Endothelial cell of umbilical vein (primary cell): ENCODE results near the gene PLAC8. TPM values are rescaled to one million over a fixed set of nuclear protein-coding genes. Genes with fewer than 3 reads are reported as not detected.

Source experiments
- BruUV-seq: library from RNA; stranded (reverse); fragments of 400-500 nt; replicated peaks from 2 replicates; lab custom pipeline; 2021; lab: Mats Ljungman, UMichigan
- CTCF ChIA-PET: fragments of 300-600, 350-600 bp; sonication (Branson Sonifier 250); formaldehyde crosslinking; loops from one replicate; lab custom pipeline; 2021; ENCODE audit warnings: antibody characterized with exemption, inconsistent platforms; lab: Charles Lee
- POLR2A ChIA-PET: fragments of 300-600, 350-600 bp; sonication (Branson Sonifier 250); formaldehyde crosslinking; loops from one replicate; lab custom pipeline; 2021; ENCODE audit warnings: antibody characterized with exemption, inconsistent platforms; lab: Charles Lee
- DNase-seq: peaks from one replicate; pipeline ENCODE4 v3.0.0-alpha.2; 2011; ENCODE audit warnings: low read depth, low spot score
- FAIRE-seq: peaks from 2 replicates; lab custom pipeline; 2011; peaks lifted over from hg19 to GRCh38; lab: Jason Lieb, UNC
- H2AFZ ChIP-seq: 2 replicates; pipeline ENCODE4 v1.6.0; 2012; ENCODE audit warnings: low read depth, low read length, control low read depth, inconsistent platforms
- H3K27ac ChIP-seq: 2 replicates; pipeline ENCODE4 v1.5.1; 2011; ENCODE audit warnings: low read depth, mild to moderate bottlenecking, control low read depth, low read length, moderate library complexity; ENCODE audit not compliant: insufficient read depth
- H3K27me3 ChIP-seq, 2 experiments: 2 replicates each; pipeline versions ENCODE4 v1.6.0 to v1.6.1; 2011; ENCODE audit warnings: low read length in 2 of 2, mixed read lengths in 1 of 2; ENCODE audit not compliant: control insufficient read depth in 2 of 2, insufficient read depth in 2 of 2
- H3K36me3 ChIP-seq, 2 experiments: 2 replicates in 1 of 2; 3 replicates in 1 of 2; pipeline ENCODE4 v1.5.1; 2011; ENCODE audit warnings: low read length in 2 of 2, mild to moderate bottlenecking in 1 of 2, moderate library complexity in 1 of 2; ENCODE audit not compliant: control insufficient read depth in 2 of 2, insufficient read depth in 2 of 2; ENCODE audit errors: extremely low read depth in 1 of 2
- H3K4me1 ChIP-seq: 3 replicates; pipeline ENCODE4 v1.5.1; 2011; ENCODE audit warnings: mild to moderate bottlenecking, low read length; ENCODE audit not compliant: control insufficient read depth, insufficient read depth; ENCODE audit errors: extremely low read depth
- H3K4me2 ChIP-seq: 2 replicates; pipeline ENCODE4 v1.6.1; 2011; ENCODE audit warnings: low read length, control low read depth, mixed read lengths; ENCODE audit not compliant: insufficient read depth
- H3K4me3 ChIP-seq, 3 experiments: fragments of 200-600 bp in 1 of 3; sonication (generic), shearing (Covaris generic) in 1 of 3; replicated peaks in 1 of 3; 2 replicates each; pipeline ENCODE4 v1.5.1; 2011 to 2016; ENCODE audit warnings: control low read depth in 3 of 3, low read length in 3 of 3, mild to moderate bottlenecking in 2 of 3, inconsistent platforms in 1 of 3, low read depth in 1 of 3, moderate library complexity in 1 of 3; ENCODE audit not compliant: insufficient read depth in 1 of 3
- H3K79me2 ChIP-seq: 2 replicates; pipeline ENCODE4 v1.6.0; 2012; ENCODE audit warnings: low read length, inconsistent platforms; ENCODE audit not compliant: control insufficient read depth, insufficient read depth
- H3K9ac ChIP-seq: replicated peaks from 2 replicates; pipeline ENCODE3; 2011; ENCODE audit warnings: low read length, control low read depth; ENCODE audit not compliant: insufficient read depth; ENCODE audit errors: extremely low read depth
- H3K9me1 ChIP-seq: replicated peaks from 3 replicates; pipeline ENCODE4 v1.6.0; 2011; ENCODE audit warnings: mild to moderate bottlenecking, low read length; ENCODE audit not compliant: control insufficient read depth, insufficient read depth; ENCODE audit errors: extremely low read depth
- H3K9me3 ChIP-seq: replicated peaks from 2 replicates; pipeline ENCODE4 v1.5.1; 2012; ENCODE audit warnings: low read length, inconsistent platforms; ENCODE audit not compliant: control insufficient read depth, insufficient read depth
- H4K20me1 ChIP-seq: replicated peaks from 2 replicates; pipeline ENCODE3; 2011; ENCODE audit warnings: mild to moderate bottlenecking, low read length; ENCODE audit not compliant: control insufficient read depth, insufficient read depth; ENCODE audit errors: extremely low read depth
- FOS ChIP-seq: IDR thresholded peaks from 2 replicates; pipeline ENCODE4 v1.6.1; 2011; ENCODE audit warnings: mild to moderate bottlenecking, low read length, moderate library complexity, borderline replicate concordance; ENCODE audit not compliant: insufficient read depth
- GATA2 ChIP-seq: IDR thresholded peaks from 2 replicates; pipeline ENCODE4 v1.7.0; 2011; ENCODE audit warnings: low read depth, mild to moderate bottlenecking, moderate library complexity, mixed read lengths, low read length; ENCODE audit not compliant: insufficient read length, insufficient read depth
- JUN ChIP-seq: IDR thresholded peaks from 2 replicates; pipeline ENCODE4 v1.6.1; 2011; ENCODE audit warnings: borderline replicate concordance, low read depth; ENCODE audit not compliant: insufficient read length, insufficient read depth
- MYC ChIP-seq: IDR thresholded peaks from one replicate; pipeline ENCODE4 v1.6.1; 2011; ENCODE audit warnings: mild to moderate bottlenecking, low read depth, low read length
- POLR2AphosphoS5 ChIP-seq: IDR thresholded peaks from 2 replicates; pipeline ENCODE4 v1.6.1; 2012; ENCODE audit warnings: low read depth, mild to moderate bottlenecking, control low read depth, low read length, moderate library complexity; ENCODE audit not compliant: insufficient read depth
- dilution Hi-C: fragments of 300-500 bp; cut with MboI; formaldehyde crosslinking; loops from one replicate; pipeline ENCODE4 v1.15.0; 2019; ENCODE audit warnings: low sequenced_read_pairs; ENCODE audit not compliant: extremely low pct_ligation_motif_present
- intact Hi-C: fragments of 100-400 bp; cut with micrococcal nuclease; formaldehyde crosslinking; loops from one replicate; pipeline ENCODE4 v1.10.0; 2022
- polyA plus RNA-seq, 4 experiments: library from polyadenylated mRNA; depleted of rRNA in 3 of 4; stranded (reverse) in 3 of 4; unstranded in 1 of 4; fragments of >200 nt; gene quantifications; 2 replicates each; pipeline versions ENCODE4 v1.2.1 to v1.2.3, GENCODE V29; 2011 to 2012; ENCODE audit warnings: missing spikeins in 1 of 4
- total RNA-seq: library from RNA; stranded (reverse); gene quantifications from 2 replicates; pipeline ENCODE4 v1.2.3, GENCODE V29; 2021
- TF ChIP-seq, protein P1 (sequence below): IDR thresholded peaks from 2 replicates; pipeline ENCODE4 v1.6.1; 2011; ENCODE audit not compliant: insufficient read depth, insufficient read length

The PLAC8 gene
- total and polyA plus RNA-seq, 2 donors (not counting 3 experiments of a cell fraction or from before 2014, with no cell fraction given): 4.9 to 5.7 TPM

DNA sequence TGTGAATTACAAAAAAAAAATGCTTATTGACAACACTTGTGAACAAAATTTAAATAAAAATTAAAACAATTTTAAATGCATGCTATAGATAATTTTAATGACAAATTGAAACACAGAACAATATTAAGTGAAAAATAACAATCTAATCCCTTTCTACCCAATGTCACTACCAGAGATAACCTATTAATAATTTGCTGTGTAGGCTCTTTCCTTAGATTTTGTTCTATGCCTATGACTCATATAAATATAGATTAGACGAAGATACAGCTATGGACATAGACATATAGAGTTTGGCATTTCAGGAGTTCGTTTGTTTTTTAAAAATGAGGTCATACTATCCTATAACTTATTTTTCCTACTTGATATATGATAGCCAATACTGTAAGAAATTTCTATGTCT lies 18.1 kb downstream of the PLAC8 start:
- DNase-seq (no peak), FAIRE-seq (no peak)
- Histone ChIP-seq H3K4me2 (no peak overlapping the region), H3K27ac (no peak overlapping the region), H3K4me3 (no peak overlapping the region), H3K9ac (no peak overlapping the region), H3K9me3 (no peaks in the 10 kb centered on the region), H3K9me1 (no peaks in the 10 kb centered on the region), H3K4me1 (peaks cover 18% of the 10 kb centered on the region), H2AFZ (no peak overlapping the region), H4K20me1 (no peaks in the 10 kb centered on the region), H3K79me2 (no peaks in the 10 kb centered on the region), H3K36me3 (no peaks in the 10 kb centered on the region), H3K27me3 (no peaks in the 10 kb centered on the region)
- dilution Hi-C loops (no loop called here), intact Hi-C loops (no loop called here)
- ChIA-PET CTCF (interaction anchor here (1.0 to 5.7 kb wide), 4 partner anchors 14 to 164 kb away, joined by 3 to 29 read pairs (median 5); no protein-coding TSS in a partner anchor), POLR2A (no interaction called here)
- no TSS peak for BruUV-seq
- TF ChIP-seq JUN: no peak
- no peak for TF ChIP-seq FOS
- TF ChIP-seq, protein P1, sequence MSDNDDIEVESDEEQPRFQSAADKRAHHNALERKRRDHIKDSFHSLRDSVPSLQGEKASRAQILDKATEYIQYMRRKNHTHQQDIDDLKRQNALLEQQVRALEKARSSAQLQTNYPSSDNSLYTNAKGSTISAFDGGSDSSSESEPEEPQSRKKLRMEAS: no peak
- TF ChIP-seq MYC: no peak

DNA sequence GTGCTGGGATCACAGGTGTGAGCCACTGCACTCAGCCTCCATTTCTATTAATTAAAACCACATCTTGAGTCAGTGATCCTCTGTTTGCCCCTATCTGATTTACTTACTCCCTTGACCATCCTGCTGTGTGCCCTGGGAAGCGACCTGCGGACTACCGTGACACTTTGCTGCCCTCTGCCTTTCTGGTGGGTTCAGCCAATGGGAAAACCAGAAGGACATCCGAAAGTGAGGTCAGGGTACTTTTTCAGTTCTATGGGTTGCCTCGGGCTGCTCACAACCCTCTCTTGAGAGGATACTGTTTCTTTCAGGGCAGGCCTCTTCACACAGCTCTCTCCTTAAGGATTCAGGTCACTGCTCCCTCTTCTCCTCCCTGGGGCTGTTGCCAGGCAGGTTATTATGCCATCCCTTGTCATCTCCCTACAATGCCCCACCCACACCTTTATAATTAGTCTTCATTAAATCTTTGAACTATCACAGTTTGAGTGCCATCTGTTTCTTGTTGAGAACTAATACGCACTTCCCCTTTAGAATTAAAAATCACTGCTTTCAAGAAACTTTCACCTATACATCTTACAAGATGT lies 21.4 kb downstream of the PLAC8 start:
- ChIA-PET POLR2A (interaction anchor here (0.6 kb wide), 1 partner anchor 9 kb away, joined by 3 read pairs; no protein-coding TSS in a partner anchor), CTCF (interaction anchor here (1.1 to 5.7 kb wide), 5 partner anchors 9 to 22 kb away, joined by 3 to 29 read pairs (median 6); partner anchors contain the start of gene PLAC8)
- intact Hi-C loops: no loop called here
- Histone ChIP-seq H3K4me1 (peaks cover 18% of the 10 kb centered on the region), H3K9me1 (no peaks in the 10 kb centered on the region), H3K36me3 (no peaks in the 10 kb centered on the region), H3K9ac (no peak overlapping the region), H3K27me3 (no peaks in the 10 kb centered on the region), H3K4me2 (peak overlapping the region; percentile 64), H3K9me3 (no peaks in the 10 kb centered on the region), H4K20me1 (no peaks in the 10 kb centered on the region), H3K27ac (no peak overlapping the region), H3K79me2 (no peaks in the 10 kb centered on the region), H3K4me3 (no peak overlapping the region), H2AFZ (no peak overlapping the region)
- no peak for TF ChIP-seq POLR2AphosphoS5
- no peak for TF ChIP-seq GATA2
- no peak for TF ChIP-seq FOS
- DNase-seq (no peak), FAIRE-seq (no peak)
- dilution Hi-C loops: no loop called here
- no TSS peak for BruUV-seq
